Neural cell (in vitro differentiated cells): Measurements from ENCODE around the gene LOXHD1. TPM values are rescaled to one million over a fixed set of nuclear protein-coding genes. Genes with fewer than 3 reads are reported as not detected.

Experiments
- H2AFZ ChIP-seq: fragments of 200-600, 300-800 bp; sonication (generic), shearing (Covaris generic); 2 replicates; pipeline ENCODE4 v1.6.0; 2014; ENCODE audit warnings: low read depth, mild to moderate bottlenecking, antibody characterized with exemption, low read length, moderate library complexity
- H3F3A ChIP-seq: fragments of 200-600 bp; shearing (Covaris generic); 2 replicates; pipeline ENCODE4 v1.6.1; 2016; ENCODE audit warnings: mild to moderate bottlenecking, moderate library complexity, mixed read lengths, antibody characterized with exemption, low read length; ENCODE audit not compliant: insufficient read depth, poor library complexity, severe bottlenecking
- H3K27ac ChIP-seq: fragments of 200-600, 300-800 bp; sonication (generic), shearing (Covaris generic); 2 replicates; pipeline ENCODE4 v1.5.1; 2014; ENCODE audit warnings: mild to moderate bottlenecking, low read length, moderate library complexity
- H3K27me3 ChIP-seq: fragments of 300-800, 200-600 bp; sonication (generic), shearing (Covaris generic); 2 replicates; pipeline ENCODE4 v1.6.0; 2014; ENCODE audit warnings: mild to moderate bottlenecking, low read depth, low read length, moderate library complexity; ENCODE audit not compliant: insufficient read depth
- H3K36me3 ChIP-seq: fragments of 300-800, 200-600 bp; sonication (generic), shearing (Covaris generic); 2 replicates; pipeline ENCODE4 v1.5.1; 2014; ENCODE audit warnings: mild to moderate bottlenecking, antibody characterized with exemption, low read length, moderate library complexity; ENCODE audit not compliant: insufficient read depth
- H3K4me2 ChIP-seq: fragments of 300-800, 200-600 bp; sonication (generic), shearing (Covaris generic); 2 replicates; pipeline ENCODE4 v1.6.0; 2014; ENCODE audit warnings: mild to moderate bottlenecking, low read length
- H3K4me3 ChIP-seq: fragments of 300-800, 200-600 bp; sonication (generic), shearing (Covaris generic); 2 replicates; pipeline ENCODE4 v1.5.1; 2014; ENCODE audit warnings: mild to moderate bottlenecking, low read length, moderate library complexity
- H3K79me2 ChIP-seq: fragments of 200-600 bp; shearing (Covaris generic); replicated peaks from 2 replicates; pipeline ENCODE4 v1.6.0; 2014; ENCODE audit warnings: mild to moderate bottlenecking, low read length, moderate library complexity; ENCODE audit not compliant: insufficient read depth
- H3K9ac ChIP-seq: fragments of 300-800, 200-600 bp; sonication (generic), shearing (Covaris generic); 2 replicates; pipeline ENCODE4 v1.6.1; 2016; ENCODE audit warnings: mild to moderate bottlenecking, low read length, mixed read lengths
- H3K9me2 ChIP-seq: fragments of 200-600 bp; shearing (Covaris generic); 2 replicates; pipeline ENCODE4 v1.6.1; 2016; ENCODE audit warnings: mild to moderate bottlenecking, low read length, mixed read lengths; ENCODE audit not compliant: insufficient read depth
- H3K9me3 ChIP-seq: fragments of 200-600, 300-800 bp; sonication (generic), shearing (Covaris generic); 2 replicates; pipeline ENCODE4 v1.6.1; 2016; ENCODE audit warnings: mild to moderate bottlenecking, mixed run types, low read length, moderate library complexity, mixed read lengths
- H4K20me1 ChIP-seq: fragments of 200-600 bp; shearing (Covaris generic); 2 replicates; pipeline ENCODE4 v1.6.1; 2016; ENCODE audit warnings: mild to moderate bottlenecking, mixed run types; ENCODE audit not compliant: insufficient read depth
- CTCF ChIP-seq: fragments of 450-650 bp; IDR thresholded peaks from 2 replicates; pipeline ENCODE4 v1.5.1; 2014; ENCODE audit warnings: antibody characterized with exemption, mild to moderate bottlenecking, moderate library complexity; ENCODE audit not compliant: poor library complexity, severe bottlenecking
- EP300 ChIP-seq: fragments of 450-650 bp; conservative IDR thresholded peaks from 2 replicates; pipeline ENCODE4 v1.6.1; 2014; ENCODE audit warnings: antibody characterized with exemption, mild to moderate bottlenecking, moderate library complexity; ENCODE audit not compliant: poor library complexity, severe bottlenecking
- EZH2 ChIP-seq: fragments of 200-600, 300-800 bp; shearing (Covaris generic), sonication (generic); IDR thresholded peaks from 2 replicates; pipeline ENCODE4 v1.6.1; 2014; ENCODE audit warnings: antibody characterized with exemption, low read length, borderline replicate concordance, mild to moderate bottlenecking; ENCODE audit not compliant: insufficient read depth, poor library complexity, severe bottlenecking
- MXI1 ChIP-seq: fragments of 450-650 bp; conservative IDR thresholded peaks from 2 replicates; pipeline ENCODE4 v1.6.1; 2014; ENCODE audit warnings: antibody characterized with exemption, mild to moderate bottlenecking; ENCODE audit not compliant: poor library complexity, severe bottlenecking
- POLR2AphosphoS5 ChIP-seq: IDR thresholded peaks from 2 replicates; pipeline ENCODE4 v1.6.1; 2012
- RAD21 ChIP-seq: fragments of 450-650 bp; conservative IDR thresholded peaks from 2 replicates; pipeline ENCODE4 v1.6.1; 2014; ENCODE audit warnings: antibody characterized with exemption, mild to moderate bottlenecking, moderate library complexity
- REST ChIP-seq: IDR thresholded peaks from 2 replicates; pipeline ENCODE4 v1.6.1; 2012; ENCODE audit warnings: borderline replicate concordance
- SMC3 ChIP-seq: fragments of 450-650 bp; conservative IDR thresholded peaks from 2 replicates; pipeline ENCODE4 v1.6.1; 2014; ENCODE audit warnings: antibody characterized with exemption, mild to moderate bottlenecking, moderate library complexity; ENCODE audit not compliant: poor library complexity
- TAF1 ChIP-seq: IDR thresholded peaks from 2 replicates; pipeline ENCODE4 v1.6.1; 2012; ENCODE audit warnings: low read depth
- polyA plus RNA-seq: library from polyadenylated mRNA; depleted of rRNA; stranded (reverse); fragments of >200 nt; gene quantifications from 2 replicates; pipeline ENCODE4 v1.2.3, GENCODE V29; 2014

Gene LOXHD1
- polyA plus RNA-seq, 1 donor from 2014 or later, result not detected

- H3K4me3 ChIP-seq, result no peak overlapping the region
- H3K27ac ChIP-seq, result no peak overlapping the region
- no peaks in the 10 kb centered on the region for H3K36me3 ChIP-seq
- no peaks in the 10 kb centered on the region for H3K9me3 ChIP-seq
- H3K27me3 ChIP-seq, result no peaks in the 10 kb centered on the region
- H3K9me2 ChIP-seq, result no peaks in the 10 kb centered on the region
- no peak overlapping the region for H3K4me2 ChIP-seq
- no peak overlapping the region for H2AFZ ChIP-seq
- no peaks in the 10 kb centered on the region for H4K20me1 ChIP-seq
- H3K9ac ChIP-seq, result no peak overlapping the region
- no peaks in the 10 kb centered on the region for H3F3A ChIP-seq
- TF ChIP-seq EZH2, result no peak
- TF ChIP-seq SMC3, result no peak
- no peak for TF ChIP-seq CTCF
- no peak for TF ChIP-seq MXI1
- no peak for TF ChIP-seq EP300
- no peak for TF ChIP-seq REST
- no peak for TF ChIP-seq TAF1
- no peak for TF ChIP-seq POLR2AphosphoS5
- no peak for TF ChIP-seq RAD21
- H3K79me2 ChIP-seq, result no peaks in the 10 kb centered on the region
Measured at GRCh38 chr18:46630991-46631390, 26.0 kb downstream of the LOXHD1 start.

- Histone ChIP-seq H3K9ac (no peak overlapping the region), H3K9me3 (no peaks in the 10 kb centered on the region), H3K79me2 (no peaks in the 10 kb centered on the region), H3K27me3 (no peaks in the 10 kb centered on the region), H3K36me3 (no peaks in the 10 kb centered on the region), H3K4me2 (no peak overlapping the region), H3K9me2 (no peaks in the 10 kb centered on the region), H3K27ac (no peak overlapping the region), H2AFZ (no peak overlapping the region), H4K20me1 (no peaks in the 10 kb centered on the region), H3F3A (no peaks in the 10 kb centered on the region), H3K4me3 (no peak overlapping the region)
- TF ChIP-seq MXI1 (no peak), POLR2AphosphoS5 (no peak), REST (no peak), CTCF (no peak), EP300 (no peak), RAD21 (no peak), EZH2 (no peak), TAF1 (no peak), SMC3 (no peak)
Measured at GRCh38 chr18:46630160-46630559, 26.9 kb downstream of the LOXHD1 start.
